GM12892 (cell line): ENCODE data around the gene PRSS12.

ENCODE experiments used
- POLR2A ChIP-seq: IDR thresholded peaks from 2 replicates; pipeline ENCODE4 v1.6.1; 2011; ENCODE audit warnings: low read depth, low read length, control low read depth
- POLR2AphosphoS5 ChIP-seq: IDR thresholded peaks from 2 replicates; pipeline ENCODE4 v1.6.1; 2011; ENCODE audit warnings: low read depth, low read length, control low read depth

DNA sequence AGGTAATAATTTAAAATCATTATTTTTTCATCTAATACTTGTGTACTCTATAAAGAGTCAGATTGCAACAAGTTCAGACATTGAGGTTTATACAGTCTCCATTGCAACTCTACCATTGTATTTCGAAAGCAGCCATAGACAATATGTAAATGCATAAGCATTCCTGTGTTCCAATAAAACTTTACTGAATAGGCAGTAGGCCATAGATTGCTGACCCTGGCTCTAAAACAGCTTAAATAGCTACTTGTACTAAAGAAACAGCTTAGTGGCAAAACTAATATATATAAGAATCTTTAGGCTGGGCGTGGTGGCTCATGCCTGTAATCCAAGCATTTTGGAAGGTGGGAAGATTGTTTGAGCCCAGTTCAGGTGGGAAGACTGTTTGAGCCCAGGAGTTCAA is 115.3 kb downstream of the PRSS12 start:
- no peak for TF ChIP-seq POLR2A
- TF ChIP-seq POLR2AphosphoS5 = no peak
